GM23338 (cell line): ENCODE measurements around the gene SCN9A. TPM values are rescaled to one million over a fixed set of nuclear protein-coding genes. Genes with fewer than 3 reads are reported as not detected.

Experiments used
- ATAC-seq: fragments of 200-7000 bp; cut with Tn5 transposase; 3 replicates; pipeline ENCODE4 v1.9.1; 2020
- DNase-seq: peaks from one replicate; pipeline ENCODE4 v3.0.0-alpha.2; 2015; ENCODE audit warnings: low spot score
- H2AFZ ChIP-seq: fragments of 200-600 bp; sonication (generic); 2 replicates; pipeline ENCODE4 v1.8.0; 2016; ENCODE audit warnings: antibody characterized with exemption, mild to moderate bottlenecking, moderate library complexity
- H3F3A ChIP-seq: fragments of 200-600 bp; sonication (generic); replicated peaks from 2 replicates; pipeline ENCODE4 v1.8.0; 2017; ENCODE audit warnings: antibody characterized with exemption, mixed run types, low read depth
- H3K27ac ChIP-seq: fragments of 200-600 bp; sonication (generic); 2 replicates; pipeline ENCODE4 v1.6.1; 2016; ENCODE audit warnings: low read depth
- H3K27me3 ChIP-seq: fragments of 200-600 bp; sonication (generic); 2 replicates; pipeline ENCODE4 v1.8.0; 2016; ENCODE audit warnings: mild to moderate bottlenecking, mixed run types, moderate library complexity; ENCODE audit not compliant: insufficient read depth
- H3K36me3 ChIP-seq: fragments of 200-600 bp; sonication (generic); 2 replicates; pipeline ENCODE4 v1.8.0; 2016; ENCODE audit warnings: mild to moderate bottlenecking; ENCODE audit not compliant: insufficient read depth
- H3K4me1 ChIP-seq: fragments of 200-600 bp; sonication (generic); 2 replicates; pipeline ENCODE4 v1.8.0; 2016; ENCODE audit warnings: mild to moderate bottlenecking, moderate library complexity; ENCODE audit not compliant: insufficient read depth
- H3K4me2 ChIP-seq: fragments of 200-600 bp; sonication (generic); 2 replicates; pipeline ENCODE4 v1.7.1; 2017; ENCODE audit warnings: mixed run types
- H3K4me3 ChIP-seq: fragments of 200-600 bp; sonication (generic); 2 replicates; pipeline ENCODE4 v1.6.1; 2016; ENCODE audit warnings: mixed run types
- H3K79me2 ChIP-seq: fragments of 200-600 bp; sonication (generic); replicated peaks from 2 replicates; pipeline ENCODE4 v1.8.0; 2017; ENCODE audit warnings: mild to moderate bottlenecking; ENCODE audit not compliant: insufficient read depth
- H3K9me2 ChIP-seq: fragments of 200-600 bp; sonication (generic); 2 replicates; pipeline ENCODE4 v1.8.0; 2017; ENCODE audit not compliant: insufficient read depth
- H4K20me1 ChIP-seq: fragments of 200-600 bp; sonication (generic); replicated peaks from 2 replicates; pipeline ENCODE4 v1.8.0; 2017; ENCODE audit warnings: mild to moderate bottlenecking; ENCODE audit not compliant: insufficient read depth
- H3K27ac Mint-ChIP-seq: 2 replicates; pipeline ENCODE4 v1.8.0; 2020; ENCODE audit warnings: inconsistent platforms, mild to moderate bottlenecking, moderate library complexity, mixed read lengths
- H3K27me3 Mint-ChIP-seq: 3 replicates; pipeline ENCODE4 v1.8.0; 2022; ENCODE audit warnings: low read depth, mild to moderate bottlenecking, moderate library complexity, mixed read lengths, inconsistent platforms; ENCODE audit not compliant: insufficient read depth, poor library complexity
- H3K36me3 Mint-ChIP-seq: 3 replicates; pipeline ENCODE4 v1.8.0; 2021; ENCODE audit warnings: low read depth, mild to moderate bottlenecking, inconsistent platforms, moderate library complexity, mixed read lengths
- H3K4me1 Mint-ChIP-seq: 3 replicates; pipeline ENCODE4 v1.8.0; 2020; ENCODE audit warnings: mild to moderate bottlenecking, inconsistent platforms, mixed read lengths
- H3K4me3 Mint-ChIP-seq: 3 replicates; pipeline ENCODE4 v1.8.0; 2021; ENCODE audit warnings: moderate library complexity, mild to moderate bottlenecking, inconsistent platforms, mixed read lengths
- H3K9me3 Mint-ChIP-seq: 3 replicates; pipeline ENCODE4 v1.8.0; 2020; ENCODE audit warnings: moderate library complexity, mild to moderate bottlenecking, inconsistent platforms, mixed read lengths
- CREB1 ChIP-seq: fragments of 250-450 bp; sonication (Bioruptor Pico); IDR thresholded peaks from 2 replicates; pipeline ENCODE4 v1.5.0; 2020; ENCODE audit warnings: low read depth, mild to moderate bottlenecking, moderate library complexity
- EZH2 ChIP-seq: fragments of 200-600 bp; sonication (generic); IDR thresholded peaks from one replicate; pipeline ENCODE4 v1.8.0; 2017; ENCODE audit warnings: antibody characterized with exemption, mild to moderate bottlenecking, low read depth; ENCODE audit not compliant: unreplicated experiment
- POLR2AphosphoS5 ChIP-seq: IDR thresholded peaks from 2 replicates; pipeline ENCODE4 v1.6.1; 2016; ENCODE audit warnings: antibody characterized with exemption, low read depth
- STAT1 ChIP-seq: IDR thresholded peaks from one replicate; pipeline ENCODE4 v1.6.1; 2016; ENCODE audit warnings: antibody characterized with exemption; ENCODE audit not compliant: unreplicated experiment
- ZNF114 ChIP-seq: fragments of 250-450 bp; sonication (Bioruptor Pico); IDR thresholded peaks from 2 replicates; pipeline ENCODE4 v1.5.0; 2020; ENCODE audit warnings: mild to moderate bottlenecking, moderate library complexity
- polyA plus RNA-seq: library from polyadenylated mRNA; unstranded; fragments of >200 nt; fragmentation: Nextera tagmentation; extraction: Ambion mirVana; gene quantifications from 2 replicates; pipeline ENCODE4 v1.2.1, GENCODE V29; 2016
- total RNA-seq: library from RNA; depleted of rRNA; stranded (reverse); fragments of >200 nt; shearing (Covaris generic); gene quantifications from 2 replicates; pipeline ENCODE4 v1.2.3, GENCODE V29; 2014
- TF ChIP-seq, protein P1 (sequence below): fragments of 250-450 bp; sonication (Bioruptor Pico); IDR thresholded peaks from 2 replicates; pipeline ENCODE4 v1.5.0; 2020; ENCODE audit warnings: mild to moderate bottlenecking, moderate library complexity
- TF ChIP-seq, protein P2 (sequence below): IDR thresholded peaks from one replicate; pipeline ENCODE4 v1.6.1; 2018; ENCODE audit warnings: antibody characterized with exemption; ENCODE audit not compliant: unreplicated experiment
- TF ChIP-seq, protein P3 (sequence below), 2 experiments: fragments of 200-600 bp in 1 of 2; sonication (generic) in 1 of 2; conservative IDR thresholded peaks; 2 replicates each; pipeline versions ENCODE4 v1.5.1 to v1.6.1; 2016 to 2017; ENCODE audit warnings: antibody characterized with exemption in 2 of 2, low read depth in 2 of 2, mild to moderate bottlenecking in 2 of 2, moderate library complexity in 1 of 2

Gene SCN9A
- total and polyA plus RNA-seq, 2 experiments from 2014 or later = 8.8 to 9.5 TPM

DNA sequence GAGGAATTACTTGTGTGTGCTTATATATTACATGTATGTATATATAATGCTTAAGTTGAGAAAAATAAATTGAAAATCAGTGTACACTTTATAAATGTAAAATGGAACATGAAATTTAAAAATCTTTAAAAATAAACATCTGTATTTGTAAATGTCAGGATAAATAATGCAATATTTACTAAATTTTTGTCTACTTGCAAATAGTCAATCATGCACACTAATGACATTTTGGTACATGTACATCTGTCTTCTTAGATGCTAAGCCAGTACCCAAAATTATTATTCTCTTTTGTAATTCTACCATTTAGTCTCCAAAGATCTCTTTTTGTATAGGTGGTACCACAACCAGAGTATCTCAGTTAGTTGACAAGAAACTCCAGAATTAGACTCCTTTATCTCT is 151.5 kb downstream of the SCN9A start (continued):
- TF ChIP-seq, protein P1, sequence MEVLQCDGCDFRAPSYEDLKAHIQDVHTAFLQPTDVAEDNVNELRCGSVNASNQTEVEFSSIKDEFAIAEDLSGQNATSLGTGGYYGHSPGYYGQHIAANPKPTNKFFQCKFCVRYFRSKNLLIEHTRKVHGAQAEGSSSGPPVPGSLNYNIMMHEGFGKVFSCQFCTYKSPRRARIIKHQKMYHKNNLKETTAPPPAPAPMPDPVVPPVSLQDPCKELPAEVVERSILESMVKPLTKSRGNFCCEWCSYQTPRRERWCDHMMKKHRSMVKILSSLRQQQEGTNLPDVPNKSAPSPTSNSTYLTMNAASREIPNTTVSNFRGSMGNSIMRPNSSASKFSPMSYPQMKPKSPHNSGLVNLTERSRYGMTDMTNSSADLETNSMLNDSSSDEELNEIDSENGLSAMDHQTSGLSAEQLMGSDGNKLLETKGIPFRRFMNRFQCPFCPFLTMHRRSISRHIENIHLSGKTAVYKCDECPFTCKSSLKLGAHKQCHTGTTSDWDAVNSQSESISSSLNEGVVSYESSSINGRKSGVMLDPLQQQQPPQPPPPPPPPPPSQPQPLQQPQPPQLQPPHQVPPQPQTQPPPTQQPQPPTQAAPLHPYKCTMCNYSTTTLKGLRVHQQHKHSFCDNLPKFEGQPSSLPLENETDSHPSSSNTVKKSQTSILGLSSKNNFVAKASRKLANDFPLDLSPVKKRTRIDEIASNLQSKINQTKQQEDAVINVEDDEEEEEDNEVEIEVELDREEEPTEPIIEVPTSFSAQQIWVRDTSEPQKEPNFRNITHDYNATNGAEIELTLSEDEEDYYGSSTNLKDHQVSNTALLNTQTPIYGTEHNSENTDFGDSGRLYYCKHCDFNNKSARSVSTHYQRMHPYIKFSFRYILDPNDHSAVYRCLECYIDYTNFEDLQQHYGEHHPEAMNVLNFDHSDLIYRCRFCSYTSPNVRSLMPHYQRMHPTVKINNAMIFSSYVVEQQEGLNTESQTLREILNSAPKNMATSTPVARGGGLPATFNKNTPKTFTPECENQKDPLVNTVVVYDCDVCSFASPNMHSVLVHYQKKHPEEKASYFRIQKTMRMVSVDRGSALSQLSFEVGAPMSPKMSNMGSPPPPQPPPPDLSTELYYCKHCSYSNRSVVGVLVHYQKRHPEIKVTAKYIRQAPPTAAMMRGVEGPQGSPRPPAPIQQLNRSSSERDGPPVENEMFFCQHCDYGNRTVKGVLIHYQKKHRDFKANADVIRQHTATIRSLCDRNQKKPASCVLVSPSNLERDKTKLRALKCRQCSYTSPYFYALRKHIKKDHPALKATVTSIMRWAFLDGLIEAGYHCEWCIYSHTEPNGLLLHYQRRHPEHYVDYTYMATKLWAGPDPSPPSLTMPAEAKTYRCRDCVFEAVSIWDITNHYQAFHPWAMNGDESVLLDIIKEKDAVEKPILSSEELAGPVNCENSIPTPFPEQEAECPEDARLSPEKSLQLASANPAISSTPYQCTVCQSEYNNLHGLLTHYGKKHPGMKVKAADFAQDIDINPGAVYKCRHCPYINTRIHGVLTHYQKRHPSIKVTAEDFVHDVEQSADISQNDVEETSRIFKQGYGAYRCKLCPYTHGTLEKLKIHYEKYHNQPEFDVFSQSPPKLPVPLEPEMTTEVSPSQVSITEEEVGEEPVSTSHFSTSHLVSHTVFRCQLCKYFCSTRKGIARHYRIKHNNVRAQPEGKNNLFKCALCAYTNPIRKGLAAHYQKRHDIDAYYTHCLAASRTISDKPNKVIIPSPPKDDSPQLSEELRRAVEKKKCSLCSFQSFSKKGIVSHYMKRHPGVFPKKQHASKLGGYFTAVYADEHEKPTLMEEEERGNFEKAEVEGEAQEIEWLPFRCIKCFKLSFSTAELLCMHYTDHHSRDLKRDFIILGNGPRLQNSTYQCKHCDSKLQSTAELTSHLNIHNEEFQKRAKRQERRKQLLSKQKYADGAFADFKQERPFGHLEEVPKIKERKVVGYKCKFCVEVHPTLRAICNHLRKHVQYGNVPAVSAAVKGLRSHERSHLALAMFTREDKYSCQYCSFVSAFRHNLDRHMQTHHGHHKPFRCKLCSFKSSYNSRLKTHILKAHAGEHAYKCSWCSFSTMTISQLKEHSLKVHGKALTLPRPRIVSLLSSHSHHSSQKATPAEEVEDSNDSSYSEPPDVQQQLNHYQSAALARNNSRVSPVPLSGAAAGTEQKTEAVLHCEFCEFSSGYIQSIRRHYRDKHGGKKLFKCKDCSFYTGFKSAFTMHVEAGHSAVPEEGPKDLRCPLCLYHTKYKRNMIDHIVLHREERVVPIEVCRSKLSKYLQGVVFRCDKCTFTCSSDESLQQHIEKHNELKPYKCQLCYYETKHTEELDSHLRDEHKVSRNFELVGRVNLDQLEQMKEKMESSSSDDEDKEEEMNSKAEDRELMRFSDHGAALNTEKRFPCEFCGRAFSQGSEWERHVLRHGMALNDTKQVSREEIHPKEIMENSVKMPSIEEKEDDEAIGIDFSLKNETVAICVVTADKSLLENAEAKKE = no peak
- TF ChIP-seq POLR2AphosphoS5 (no peak), EZH2 (no peak)
- TF ChIP-seq, protein P2, sequence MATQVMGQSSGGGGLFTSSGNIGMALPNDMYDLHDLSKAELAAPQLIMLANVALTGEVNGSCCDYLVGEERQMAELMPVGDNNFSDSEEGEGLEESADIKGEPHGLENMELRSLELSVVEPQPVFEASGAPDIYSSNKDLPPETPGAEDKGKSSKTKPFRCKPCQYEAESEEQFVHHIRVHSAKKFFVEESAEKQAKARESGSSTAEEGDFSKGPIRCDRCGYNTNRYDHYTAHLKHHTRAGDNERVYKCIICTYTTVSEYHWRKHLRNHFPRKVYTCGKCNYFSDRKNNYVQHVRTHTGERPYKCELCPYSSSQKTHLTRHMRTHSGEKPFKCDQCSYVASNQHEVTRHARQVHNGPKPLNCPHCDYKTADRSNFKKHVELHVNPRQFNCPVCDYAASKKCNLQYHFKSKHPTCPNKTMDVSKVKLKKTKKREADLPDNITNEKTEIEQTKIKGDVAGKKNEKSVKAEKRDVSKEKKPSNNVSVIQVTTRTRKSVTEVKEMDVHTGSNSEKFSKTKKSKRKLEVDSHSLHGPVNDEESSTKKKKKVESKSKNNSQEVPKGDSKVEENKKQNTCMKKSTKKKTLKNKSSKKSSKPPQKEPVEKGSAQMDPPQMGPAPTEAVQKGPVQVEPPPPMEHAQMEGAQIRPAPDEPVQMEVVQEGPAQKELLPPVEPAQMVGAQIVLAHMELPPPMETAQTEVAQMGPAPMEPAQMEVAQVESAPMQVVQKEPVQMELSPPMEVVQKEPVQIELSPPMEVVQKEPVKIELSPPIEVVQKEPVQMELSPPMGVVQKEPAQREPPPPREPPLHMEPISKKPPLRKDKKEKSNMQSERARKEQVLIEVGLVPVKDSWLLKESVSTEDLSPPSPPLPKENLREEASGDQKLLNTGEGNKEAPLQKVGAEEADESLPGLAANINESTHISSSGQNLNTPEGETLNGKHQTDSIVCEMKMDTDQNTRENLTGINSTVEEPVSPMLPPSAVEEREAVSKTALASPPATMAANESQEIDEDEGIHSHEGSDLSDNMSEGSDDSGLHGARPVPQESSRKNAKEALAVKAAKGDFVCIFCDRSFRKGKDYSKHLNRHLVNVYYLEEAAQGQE = no peak

DNA sequence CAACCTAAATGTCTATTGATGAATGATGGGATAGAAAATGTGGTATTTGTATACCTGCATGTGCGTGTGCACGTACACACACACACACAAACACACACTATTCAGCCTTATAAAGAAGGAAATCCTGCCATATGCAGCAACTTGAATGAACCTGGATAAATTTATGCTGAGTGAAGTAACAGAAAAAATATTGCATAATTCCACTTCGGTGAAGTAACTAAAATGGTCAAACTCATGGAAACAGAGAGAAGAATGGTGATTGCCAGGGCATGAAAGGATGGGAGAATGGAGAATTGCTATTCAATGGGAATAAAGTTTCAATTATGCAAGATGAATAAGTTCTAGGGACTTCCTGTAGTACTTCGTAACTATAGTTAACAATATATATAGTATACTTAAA is 152.4 kb downstream of the SCN9A start:
- Histone ChIP-seq H3K79me2 (no peaks in the 10 kb centered on the region), H3K4me1 (no peaks in the 10 kb centered on the region), H2AFZ (no peak overlapping the region), H3K27me3 (no peaks in the 10 kb centered on the region), H3K4me3 (no peak overlapping the region), H3K27ac (no peak overlapping the region), H3F3A (no peaks in the 10 kb centered on the region), H3K9me2 (no peaks in the 10 kb centered on the region), H3K36me3 (no peaks in the 10 kb centered on the region), H3K4me2 (no peak overlapping the region), H4K20me1 (no peaks in the 10 kb centered on the region)
- Mint-ChIP-seq H3K36me3 (no peaks in the 10 kb centered on the region), H3K27me3 (no peaks in the 10 kb centered on the region), H3K4me3 (no peak overlapping the region), H3K27ac (no peak overlapping the region), H3K9me3 (no peaks in the 10 kb centered on the region), H3K4me1 (no peaks in the 10 kb centered on the region)
- DNase-seq (no peak), ATAC-seq (no peak)
- no peak for TF ChIP-seq ZNF114
- TF ChIP-seq STAT1 = no peak
- TF ChIP-seq, protein P3, sequence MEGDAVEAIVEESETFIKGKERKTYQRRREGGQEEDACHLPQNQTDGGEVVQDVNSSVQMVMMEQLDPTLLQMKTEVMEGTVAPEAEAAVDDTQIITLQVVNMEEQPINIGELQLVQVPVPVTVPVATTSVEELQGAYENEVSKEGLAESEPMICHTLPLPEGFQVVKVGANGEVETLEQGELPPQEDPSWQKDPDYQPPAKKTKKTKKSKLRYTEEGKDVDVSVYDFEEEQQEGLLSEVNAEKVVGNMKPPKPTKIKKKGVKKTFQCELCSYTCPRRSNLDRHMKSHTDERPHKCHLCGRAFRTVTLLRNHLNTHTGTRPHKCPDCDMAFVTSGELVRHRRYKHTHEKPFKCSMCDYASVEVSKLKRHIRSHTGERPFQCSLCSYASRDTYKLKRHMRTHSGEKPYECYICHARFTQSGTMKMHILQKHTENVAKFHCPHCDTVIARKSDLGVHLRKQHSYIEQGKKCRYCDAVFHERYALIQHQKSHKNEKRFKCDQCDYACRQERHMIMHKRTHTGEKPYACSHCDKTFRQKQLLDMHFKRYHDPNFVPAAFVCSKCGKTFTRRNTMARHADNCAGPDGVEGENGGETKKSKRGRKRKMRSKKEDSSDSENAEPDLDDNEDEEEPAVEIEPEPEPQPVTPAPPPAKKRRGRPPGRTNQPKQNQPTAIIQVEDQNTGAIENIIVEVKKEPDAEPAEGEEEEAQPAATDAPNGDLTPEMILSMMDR (conservative IDR thresholded peaks at IDR 0.05; ENCODE audit: low read depth in 2 of 2) = no peak
- no peak for TF ChIP-seq CREB1
